Neural cell (in vitro differentiated cells): Measurements from ENCODE around the gene CHADL. TPM values are rescaled to one million over a fixed set of nuclear protein-coding genes. Genes with fewer than 3 reads are reported as not detected.

Source experiments
- H2AFZ ChIP-seq: fragments of 200-600, 300-800 bp; sonication (generic), shearing (Covaris generic); 2 replicates; pipeline ENCODE4 v1.6.0; 2014; ENCODE audit warnings: low read depth, mild to moderate bottlenecking, antibody characterized with exemption, low read length, moderate library complexity
- H3F3A ChIP-seq: fragments of 200-600 bp; shearing (Covaris generic); 2 replicates; pipeline ENCODE4 v1.6.1; 2016; ENCODE audit warnings: mild to moderate bottlenecking, moderate library complexity, mixed read lengths, antibody characterized with exemption, low read length; ENCODE audit not compliant: insufficient read depth, poor library complexity, severe bottlenecking
- H3K27ac ChIP-seq: fragments of 200-600, 300-800 bp; sonication (generic), shearing (Covaris generic); 2 replicates; pipeline ENCODE4 v1.5.1; 2014; ENCODE audit warnings: mild to moderate bottlenecking, low read length, moderate library complexity
- H3K27me3 ChIP-seq: fragments of 300-800, 200-600 bp; sonication (generic), shearing (Covaris generic); 2 replicates; pipeline ENCODE4 v1.6.0; 2014; ENCODE audit warnings: mild to moderate bottlenecking, low read depth, low read length, moderate library complexity; ENCODE audit not compliant: insufficient read depth
- H3K36me3 ChIP-seq: fragments of 300-800, 200-600 bp; sonication (generic), shearing (Covaris generic); 2 replicates; pipeline ENCODE4 v1.5.1; 2014; ENCODE audit warnings: mild to moderate bottlenecking, antibody characterized with exemption, low read length, moderate library complexity; ENCODE audit not compliant: insufficient read depth
- H3K4me2 ChIP-seq: fragments of 300-800, 200-600 bp; sonication (generic), shearing (Covaris generic); 2 replicates; pipeline ENCODE4 v1.6.0; 2014; ENCODE audit warnings: mild to moderate bottlenecking, low read length
- H3K4me3 ChIP-seq: fragments of 300-800, 200-600 bp; sonication (generic), shearing (Covaris generic); 2 replicates; pipeline ENCODE4 v1.5.1; 2014; ENCODE audit warnings: mild to moderate bottlenecking, low read length, moderate library complexity
- H3K79me2 ChIP-seq: fragments of 200-600 bp; shearing (Covaris generic); replicated peaks from 2 replicates; pipeline ENCODE4 v1.6.0; 2014; ENCODE audit warnings: mild to moderate bottlenecking, low read length, moderate library complexity; ENCODE audit not compliant: insufficient read depth
- H3K9ac ChIP-seq: fragments of 300-800, 200-600 bp; sonication (generic), shearing (Covaris generic); 2 replicates; pipeline ENCODE4 v1.6.1; 2016; ENCODE audit warnings: mild to moderate bottlenecking, low read length, mixed read lengths
- H3K9me2 ChIP-seq: fragments of 200-600 bp; shearing (Covaris generic); 2 replicates; pipeline ENCODE4 v1.6.1; 2016; ENCODE audit warnings: mild to moderate bottlenecking, low read length, mixed read lengths; ENCODE audit not compliant: insufficient read depth
- H3K9me3 ChIP-seq: fragments of 200-600, 300-800 bp; sonication (generic), shearing (Covaris generic); 2 replicates; pipeline ENCODE4 v1.6.1; 2016; ENCODE audit warnings: mild to moderate bottlenecking, mixed run types, low read length, moderate library complexity, mixed read lengths
- H4K20me1 ChIP-seq: fragments of 200-600 bp; shearing (Covaris generic); 2 replicates; pipeline ENCODE4 v1.6.1; 2016; ENCODE audit warnings: mild to moderate bottlenecking, mixed run types; ENCODE audit not compliant: insufficient read depth
- CTCF ChIP-seq: fragments of 450-650 bp; IDR thresholded peaks from 2 replicates; pipeline ENCODE4 v1.5.1; 2014; ENCODE audit warnings: antibody characterized with exemption, mild to moderate bottlenecking, moderate library complexity; ENCODE audit not compliant: poor library complexity, severe bottlenecking
- EP300 ChIP-seq: fragments of 450-650 bp; conservative IDR thresholded peaks from 2 replicates; pipeline ENCODE4 v1.6.1; 2014; ENCODE audit warnings: antibody characterized with exemption, mild to moderate bottlenecking, moderate library complexity; ENCODE audit not compliant: poor library complexity, severe bottlenecking
- EZH2 ChIP-seq: fragments of 200-600, 300-800 bp; shearing (Covaris generic), sonication (generic); IDR thresholded peaks from 2 replicates; pipeline ENCODE4 v1.6.1; 2014; ENCODE audit warnings: antibody characterized with exemption, low read length, borderline replicate concordance, mild to moderate bottlenecking; ENCODE audit not compliant: insufficient read depth, poor library complexity, severe bottlenecking
- MXI1 ChIP-seq: fragments of 450-650 bp; conservative IDR thresholded peaks from 2 replicates; pipeline ENCODE4 v1.6.1; 2014; ENCODE audit warnings: antibody characterized with exemption, mild to moderate bottlenecking; ENCODE audit not compliant: poor library complexity, severe bottlenecking
- POLR2AphosphoS5 ChIP-seq: IDR thresholded peaks from 2 replicates; pipeline ENCODE4 v1.6.1; 2012
- RAD21 ChIP-seq: fragments of 450-650 bp; conservative IDR thresholded peaks from 2 replicates; pipeline ENCODE4 v1.6.1; 2014; ENCODE audit warnings: antibody characterized with exemption, mild to moderate bottlenecking, moderate library complexity
- REST ChIP-seq: IDR thresholded peaks from 2 replicates; pipeline ENCODE4 v1.6.1; 2012; ENCODE audit warnings: borderline replicate concordance
- SMC3 ChIP-seq: fragments of 450-650 bp; conservative IDR thresholded peaks from 2 replicates; pipeline ENCODE4 v1.6.1; 2014; ENCODE audit warnings: antibody characterized with exemption, mild to moderate bottlenecking, moderate library complexity; ENCODE audit not compliant: poor library complexity
- TAF1 ChIP-seq: IDR thresholded peaks from 2 replicates; pipeline ENCODE4 v1.6.1; 2012; ENCODE audit warnings: low read depth
- polyA plus RNA-seq: library from polyadenylated mRNA; depleted of rRNA; stranded (reverse); fragments of >200 nt; gene quantifications from 2 replicates; pipeline ENCODE4 v1.2.3, GENCODE V29; 2014

The CHADL gene
- polyA plus RNA-seq, 1 donor from 2014 or later, result 0.22 TPM

GRCh38 chr22:41257696-41258095 is 17.0 kb upstream of the CHADL start:
- Histone ChIP-seq H3K4me2 (no peak overlapping the region), H3K9me2 (no peaks in the 10 kb centered on the region), H3K27ac (no peak overlapping the region), H3K9ac (no peak overlapping the region), H3K36me3 (peaks cover 7% of the 10 kb centered on the region), H3K27me3 (no peaks in the 10 kb centered on the region), H3K79me2 (no peaks in the 10 kb centered on the region), H4K20me1 (no peaks in the 10 kb centered on the region), H2AFZ (no peak overlapping the region), H3K4me3 (no peak overlapping the region), H3F3A (no peaks in the 10 kb centered on the region), H3K9me3 (no peaks in the 10 kb centered on the region)
- TF ChIP-seq POLR2AphosphoS5, result no peak
- no peak for TF ChIP-seq MXI1
- TF ChIP-seq EP300, result no peak
- no peak for TF ChIP-seq RAD21
- no peak for TF ChIP-seq TAF1
- TF ChIP-seq CTCF, result no peak
- no peak for TF ChIP-seq SMC3
- TF ChIP-seq REST, result no peak
- no peak for TF ChIP-seq EZH2

GRCh38 chr22:41256254-41257253 is 15.8 kb upstream of the CHADL start:
- Histone ChIP-seq H3K27ac (no peak overlapping the region), H4K20me1 (no peaks in the 10 kb centered on the region), H3K36me3 (peaks cover 7% of the 10 kb centered on the region), H3K9ac (no peak overlapping the region), H3K4me3 (no peak overlapping the region), H3K9me3 (no peaks in the 10 kb centered on the region), H3F3A (no peaks in the 10 kb centered on the region), H3K79me2 (no peaks in the 10 kb centered on the region), H3K4me2 (no peak overlapping the region), H3K9me2 (no peaks in the 10 kb centered on the region), H2AFZ (no peak overlapping the region), H3K27me3 (no peaks in the 10 kb centered on the region)
- TF ChIP-seq CTCF (no peak), EP300 (no peak), EZH2 (no peak), POLR2AphosphoS5 (no peak), SMC3 (no peak), RAD21 (no peak)
